NCI-H146 treated with DMSO at 0.1 percent for 48 hours (cell line): ENCODE measurements around the gene BMAL1.

Experiments used
- DNase-seq: peaks from one replicate; lab custom pipeline; 2025; ENCODE audit not compliant: unreplicated experiment; lab: John Stamatoyannopoulos, UW

BMAL1 gene

DNA sequence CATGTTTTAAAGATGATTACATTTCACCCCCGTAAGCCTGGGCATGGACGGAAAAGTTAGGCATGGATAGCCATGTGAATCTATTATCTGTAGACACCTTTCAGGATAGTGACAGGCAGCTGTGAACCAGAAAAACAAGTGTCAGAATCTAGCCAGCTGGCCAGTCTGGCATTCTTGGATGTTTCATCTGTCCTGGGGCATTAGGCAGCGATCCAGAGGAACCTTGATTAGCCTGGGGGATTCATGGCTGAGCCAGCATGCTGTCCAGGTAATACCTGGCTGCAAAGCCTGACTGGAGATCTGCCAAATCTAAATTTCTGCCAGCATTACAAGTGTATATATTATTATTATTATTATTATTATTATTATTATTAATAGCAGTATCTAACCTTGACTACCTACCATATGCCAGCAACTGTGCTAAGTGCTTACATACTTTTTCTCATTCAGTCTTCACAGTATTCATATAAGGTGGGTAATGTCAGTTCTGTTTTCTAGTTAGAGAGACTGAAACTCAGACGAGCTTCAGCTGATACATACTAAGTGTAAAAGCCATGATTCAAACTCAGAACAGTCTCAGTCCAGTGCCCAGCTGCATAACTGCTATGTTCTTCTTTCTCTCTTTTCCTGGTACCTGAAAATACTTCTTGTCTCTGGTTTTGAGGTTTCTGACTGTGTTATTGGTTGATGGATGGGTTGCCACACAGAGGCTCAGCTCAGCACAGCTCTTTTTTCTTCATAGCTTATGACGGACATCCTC, 12.8 kb downstream of the BMAL1 start:
- DNase-seq, result no peak

DNA sequence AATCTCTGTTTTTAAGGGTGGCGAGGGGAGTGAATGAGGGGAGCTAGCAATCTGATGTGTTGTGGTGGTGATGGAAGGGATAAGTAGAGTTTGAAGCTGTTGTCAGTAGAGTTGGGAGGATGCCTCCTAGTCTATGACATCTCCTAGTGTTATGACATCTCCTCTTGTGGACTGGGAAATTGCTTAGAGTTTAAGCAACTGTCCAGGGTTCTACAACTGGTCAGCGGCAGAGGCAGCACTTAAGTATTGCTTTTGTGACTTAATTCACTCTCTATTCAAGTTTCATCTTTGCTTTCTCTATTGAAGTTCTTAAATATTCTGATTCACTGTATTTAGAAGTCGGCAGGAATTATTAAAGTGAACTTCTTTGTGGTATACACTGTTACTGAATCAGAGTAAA, 13.8 kb downstream of the BMAL1 start:
- DNase-seq, result no peak

DNA sequence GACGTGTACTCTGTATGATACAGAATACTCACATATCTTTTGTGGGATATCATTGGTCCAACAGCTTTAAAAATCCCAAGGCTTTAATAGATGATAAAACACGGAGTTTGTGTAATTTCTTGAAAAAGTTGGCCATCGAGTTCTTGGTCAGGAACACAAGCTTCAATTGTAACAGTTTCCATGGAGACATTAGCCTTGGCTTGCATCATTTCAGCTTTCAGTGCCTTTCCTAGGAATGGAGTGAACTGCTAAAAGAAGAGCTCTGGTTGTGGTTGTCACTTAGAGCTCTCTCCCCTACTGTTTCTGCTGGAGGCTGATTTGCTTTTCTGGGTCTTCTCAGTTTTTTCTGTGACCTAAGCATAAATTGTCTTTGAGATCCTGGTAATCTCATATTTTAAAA, 14.2 kb downstream of the BMAL1 start:
- DNase-seq, result no peak

DNA sequence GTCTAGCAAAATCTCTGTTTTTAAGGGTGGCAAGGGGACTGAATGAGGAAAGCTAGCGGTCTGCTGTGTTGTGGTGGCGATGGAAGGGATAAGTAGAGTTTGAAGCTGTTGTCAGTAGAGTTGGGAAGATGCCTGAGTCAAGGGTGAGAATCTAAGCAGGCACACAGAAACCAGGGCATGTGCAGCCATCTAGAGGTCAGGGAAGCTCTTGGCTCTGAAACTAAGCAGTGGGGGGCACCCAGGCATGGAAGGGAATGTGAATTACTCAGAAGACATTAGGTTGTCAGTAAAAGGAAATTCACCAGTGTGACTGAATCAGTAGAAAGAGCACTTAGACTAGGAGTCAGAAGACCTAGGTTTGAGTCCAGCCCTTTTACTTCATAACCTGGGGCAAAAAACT, 15.4 kb downstream of the BMAL1 start:
- DNase-seq, result no peak

DNA sequence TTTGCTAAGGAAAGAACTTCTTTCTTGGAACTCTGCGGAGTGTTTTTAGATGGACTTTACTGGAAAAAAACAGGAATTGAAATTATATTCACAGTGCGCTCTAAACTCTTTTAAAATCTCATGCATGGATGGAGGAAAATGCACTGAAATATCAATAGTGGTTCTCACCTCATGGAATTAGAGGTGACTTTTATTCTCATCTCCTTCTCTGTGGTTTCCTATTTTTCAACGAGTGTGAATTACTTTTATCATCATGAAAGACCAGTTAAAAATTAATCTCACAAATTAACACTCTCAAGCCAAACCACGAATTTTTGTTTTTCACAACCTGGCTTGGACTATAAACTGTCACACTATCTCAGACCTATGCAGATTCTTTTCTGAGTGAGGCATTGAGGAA, 16.6 kb downstream of the BMAL1 start:
- DNase-seq, result no peak

DNA sequence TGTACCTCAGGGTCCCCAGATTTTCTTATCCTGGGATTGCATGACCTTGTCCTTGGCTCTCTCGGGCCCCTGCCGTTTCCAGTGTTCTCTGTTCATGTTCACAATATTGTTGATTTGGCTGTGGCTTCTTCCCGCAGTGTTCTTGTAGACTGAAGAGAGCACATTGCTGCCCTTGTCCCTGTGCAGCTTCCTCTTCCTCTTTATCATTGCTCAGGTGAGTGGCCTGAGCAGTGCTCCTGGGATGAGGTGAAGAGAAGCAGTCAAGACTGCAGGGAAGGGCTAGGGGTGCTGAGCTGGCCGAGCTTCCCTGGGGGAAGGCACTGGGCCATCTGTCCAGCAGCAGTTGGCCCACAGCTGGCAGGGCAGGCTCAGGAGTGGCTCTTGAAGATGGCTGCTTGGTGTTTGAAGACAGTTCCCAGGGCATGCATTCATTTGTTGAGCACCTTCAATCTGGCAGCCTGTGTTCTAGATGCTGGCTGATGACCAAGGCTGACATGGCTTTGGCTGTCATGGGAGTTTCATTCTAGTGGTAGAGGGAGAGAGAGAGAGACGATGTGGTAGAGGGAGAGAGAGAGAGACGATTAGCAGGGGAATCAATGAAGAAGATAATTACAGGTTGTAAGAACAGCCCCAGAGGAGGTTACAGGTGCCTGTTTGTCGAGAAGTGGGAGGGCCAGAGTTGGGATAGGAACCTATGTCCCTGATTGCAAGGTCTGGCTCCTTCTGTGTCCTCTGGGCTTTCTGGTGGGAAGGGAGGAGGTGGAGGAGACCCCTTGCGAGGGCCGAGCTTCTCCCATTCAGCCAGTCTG, 17.4 kb downstream of the BMAL1 start:
- peak; percentile 27 for DNase-seq

DNA sequence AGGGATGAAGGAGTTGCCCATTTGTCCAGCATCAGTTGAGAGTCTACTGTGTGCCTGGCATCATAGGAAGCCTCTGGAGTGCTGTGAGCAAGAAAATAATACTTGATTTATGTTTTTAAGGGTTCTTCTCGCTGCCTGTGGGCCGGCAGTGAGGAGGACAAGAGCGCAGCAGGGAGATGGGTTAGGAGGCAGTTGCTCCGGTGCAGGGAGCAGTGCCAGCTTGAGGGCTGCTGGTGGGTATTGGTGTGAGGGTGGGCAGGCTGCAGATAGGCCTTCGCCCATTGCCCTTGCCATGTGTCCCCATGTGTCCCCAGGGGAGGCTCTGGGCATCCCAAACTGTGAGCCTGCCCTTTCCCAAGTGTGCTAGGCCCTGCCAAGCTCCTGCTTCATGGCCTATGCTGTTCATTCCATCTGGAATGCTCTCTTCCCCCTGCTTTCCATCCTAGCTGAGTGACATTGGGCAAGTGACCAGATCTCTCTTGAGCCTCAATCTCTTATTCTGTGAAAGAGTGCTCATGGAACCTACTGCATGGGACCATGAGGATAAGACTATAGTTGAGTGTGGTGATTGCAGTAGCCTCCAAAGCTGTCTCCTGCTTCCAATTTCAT, 19.8 kb downstream of the BMAL1 start:
- no peak for DNase-seq

DNA sequence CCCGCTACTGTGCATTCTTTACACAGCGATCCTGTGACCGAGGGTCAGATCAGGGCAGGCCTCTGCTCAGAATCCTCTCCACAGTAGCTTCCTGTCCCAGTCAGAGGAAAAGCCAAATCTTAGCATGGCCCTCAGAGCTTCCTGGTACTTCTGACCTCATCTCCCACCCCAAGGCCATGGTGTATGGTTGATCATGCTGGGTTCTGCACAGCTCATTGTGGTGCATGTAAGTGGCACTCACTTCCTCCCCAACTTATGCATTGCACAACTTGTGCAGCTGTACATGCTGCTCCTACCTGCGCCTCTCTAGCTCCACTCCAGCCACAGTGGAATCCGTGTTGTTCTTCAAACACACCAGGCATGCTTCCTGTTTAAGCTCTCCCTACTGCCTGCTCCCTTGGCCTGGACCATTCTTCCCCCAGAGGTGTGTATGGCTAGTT, 20.3 kb downstream of the BMAL1 start:
- DNase-seq, result no peak

DNA sequence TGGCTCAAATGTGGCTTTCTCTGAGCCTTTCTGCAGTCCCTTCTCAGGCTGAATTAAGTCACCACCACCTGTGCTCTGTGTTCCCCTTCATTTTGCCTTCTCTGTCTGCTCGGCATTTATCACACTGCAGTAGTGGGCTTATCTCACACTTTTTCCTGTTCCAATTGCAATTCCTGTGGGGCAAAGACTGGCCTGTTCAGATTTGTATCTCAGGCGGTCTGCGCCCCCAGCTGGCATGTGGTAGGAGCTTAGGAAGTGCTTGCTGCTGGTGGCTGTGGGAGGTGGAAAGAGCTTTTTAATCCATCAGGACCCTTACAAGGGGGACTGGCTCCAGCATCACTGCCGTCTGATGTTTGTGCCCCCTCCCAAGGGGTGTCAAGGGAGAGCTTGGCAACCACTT, 21.2 kb downstream of the BMAL1 start:
- no peak for DNase-seq

DNA sequence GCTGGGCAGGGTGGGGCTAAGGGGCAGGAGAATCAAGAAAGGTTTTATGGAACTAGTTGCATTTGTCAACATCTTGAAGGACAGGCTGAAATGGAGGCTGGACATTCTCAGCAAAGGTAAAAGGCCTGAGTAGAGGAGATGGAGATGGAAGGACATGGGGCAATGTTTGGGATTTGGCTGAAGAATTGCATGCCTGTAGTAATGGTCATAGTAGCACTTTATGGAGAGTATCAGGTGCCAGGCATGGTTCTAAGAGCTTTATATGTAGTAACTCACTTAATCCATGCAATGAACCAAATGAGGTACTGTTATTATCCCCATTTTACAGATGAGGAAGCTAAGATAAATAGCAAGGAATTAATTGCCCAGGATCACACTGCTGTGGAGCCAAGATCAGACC, 23.9 kb downstream of the BMAL1 start:
- DNase-seq, result no peak

DNA sequence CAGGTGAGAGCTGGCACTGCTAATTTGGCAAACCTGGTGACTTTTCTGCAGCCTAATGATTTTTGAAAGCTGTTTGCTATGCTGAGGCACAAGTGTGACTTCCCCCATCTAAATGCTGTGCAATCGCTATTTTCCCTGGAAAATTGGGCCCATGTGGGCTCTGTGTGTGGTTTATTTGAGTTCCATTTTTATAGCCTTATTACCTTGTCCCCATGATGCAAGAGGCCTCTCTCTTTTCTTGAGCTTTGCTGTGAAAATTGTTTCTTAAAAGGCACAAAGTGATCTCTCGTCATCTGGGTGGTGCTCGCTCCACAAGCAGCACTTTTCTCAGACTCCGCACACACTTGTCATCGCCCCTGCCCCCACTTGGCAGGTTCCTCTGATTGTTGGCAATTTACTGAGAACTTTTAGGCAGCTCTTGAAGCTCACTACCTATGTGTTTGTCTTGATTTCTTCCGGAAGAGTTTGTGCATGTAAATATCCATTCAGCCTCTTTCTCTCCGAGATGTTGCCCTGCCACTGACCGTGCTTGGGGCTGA, 24.9 kb downstream of the BMAL1 start:
- no peak for DNase-seq

DNA sequence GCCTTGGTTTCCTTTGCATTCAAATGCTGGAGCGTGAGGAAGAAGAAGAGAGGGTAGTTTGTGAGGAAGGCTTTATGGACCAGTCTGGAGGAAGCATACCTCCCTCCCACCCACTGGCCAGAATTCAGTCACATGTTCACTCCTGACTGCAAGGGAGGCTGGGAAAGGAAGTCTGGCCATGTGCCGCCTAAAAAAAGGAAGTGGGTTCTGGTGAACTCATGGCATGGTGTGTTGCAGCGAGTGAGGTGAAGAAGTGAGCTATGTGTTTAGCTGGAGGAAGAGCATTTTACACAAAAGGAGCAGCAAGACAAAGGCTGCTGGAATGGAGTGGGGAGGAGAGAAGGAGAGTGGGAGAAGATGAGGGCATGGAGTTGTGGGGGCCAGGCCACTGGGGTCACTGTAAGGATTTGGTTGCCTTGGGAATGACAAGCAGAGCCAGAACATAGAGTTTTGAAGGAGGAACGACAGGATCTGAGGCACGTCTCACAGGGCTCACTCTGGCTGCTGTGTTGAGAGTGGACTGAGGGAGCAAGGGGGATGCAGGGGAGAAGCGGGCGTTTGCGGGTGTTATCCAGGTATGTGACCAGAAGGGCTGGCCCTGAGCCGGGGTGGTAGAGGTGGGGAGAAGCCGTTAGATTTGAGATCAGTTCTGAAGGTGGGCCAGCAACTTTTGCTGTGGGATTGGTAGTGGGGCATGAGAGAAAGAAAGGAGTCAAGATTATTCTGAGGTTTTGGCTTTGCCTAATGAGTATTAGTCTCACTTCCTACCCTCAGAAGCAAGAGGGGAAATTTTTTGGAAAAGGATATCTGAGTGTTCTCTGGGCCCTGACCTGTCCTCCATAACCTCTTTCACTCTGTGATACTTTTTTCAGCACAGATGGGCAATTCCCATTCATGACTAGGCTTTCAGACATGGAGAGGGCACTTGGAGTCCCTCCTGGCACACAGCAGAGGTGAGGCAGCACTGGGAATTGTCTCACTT, 26.4 kb downstream of the BMAL1 start:
- no peak for DNase-seq

DNA sequence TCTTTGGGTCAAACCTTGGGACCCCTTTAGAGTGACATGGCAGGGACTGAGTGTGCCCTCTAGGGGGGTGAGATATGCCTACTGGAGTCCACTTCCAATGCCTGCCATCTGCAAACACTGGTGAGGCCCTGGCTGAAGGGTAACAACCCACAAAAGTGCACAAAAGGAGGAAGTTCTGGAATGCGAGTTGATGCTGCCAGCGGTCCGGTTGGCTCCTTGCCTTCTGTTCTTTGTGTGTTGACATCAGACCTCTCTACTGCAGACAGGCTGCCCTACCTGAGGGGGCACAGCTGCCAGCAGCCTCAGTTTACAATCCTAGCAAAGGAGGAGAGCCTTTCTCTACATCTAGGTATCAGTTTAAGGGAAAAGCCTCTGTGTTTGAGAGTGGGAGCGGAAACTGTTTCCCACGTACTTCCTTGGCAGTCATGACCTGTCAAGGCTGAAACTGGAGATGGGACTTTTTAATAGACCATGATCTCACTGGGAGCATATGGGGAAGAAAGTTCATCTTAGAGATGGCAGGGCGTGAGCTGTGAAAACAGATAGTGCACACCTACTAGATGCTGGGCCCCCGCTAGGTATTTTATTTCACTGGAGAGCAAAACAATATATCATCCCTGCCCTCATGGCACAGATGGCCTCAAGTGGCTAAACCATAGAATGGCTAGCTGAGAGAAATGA, 27.2 kb downstream of the BMAL1 start:
- no peak for DNase-seq

DNA sequence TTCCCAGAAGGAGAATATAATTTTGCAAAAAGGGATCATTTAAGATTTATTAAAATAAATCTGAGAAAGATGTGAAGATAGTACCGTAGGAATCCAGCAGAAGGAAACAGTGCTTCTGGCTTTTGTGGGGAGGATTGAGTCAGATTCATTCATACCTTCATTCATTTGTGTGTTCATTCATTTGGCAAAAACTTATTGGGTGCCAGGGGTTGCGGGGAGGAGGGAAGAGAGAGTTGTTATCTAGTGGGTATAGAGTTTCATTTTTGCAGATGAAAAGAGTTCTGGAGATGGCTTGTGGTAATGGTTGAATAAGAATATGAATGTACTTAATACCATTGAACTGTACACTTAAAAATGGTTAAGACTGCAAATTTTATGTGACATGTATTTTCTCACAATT, 31.1 kb downstream of the BMAL1 start:
- no peak for DNase-seq

DNA sequence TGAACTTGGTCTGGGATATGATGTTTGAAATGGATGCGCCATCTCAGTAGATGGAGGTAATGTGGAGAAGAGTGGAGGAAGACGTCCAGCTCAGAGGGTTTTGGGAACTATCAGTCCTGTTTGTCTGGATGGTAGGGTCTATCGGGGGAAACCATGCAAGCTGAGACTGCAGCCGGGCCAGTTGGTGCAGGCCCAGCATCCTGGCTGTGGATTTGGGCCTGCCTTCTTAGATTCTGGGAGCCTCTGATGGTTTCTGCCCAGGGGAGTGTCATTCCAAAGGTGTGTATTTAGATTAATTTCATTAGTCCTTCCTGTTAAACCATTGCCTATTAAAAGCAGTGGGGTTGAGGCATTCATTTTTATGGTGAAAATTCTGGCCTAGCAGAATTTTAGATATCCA, 31.6 kb downstream of the BMAL1 start:
- no peak for DNase-seq

DNA sequence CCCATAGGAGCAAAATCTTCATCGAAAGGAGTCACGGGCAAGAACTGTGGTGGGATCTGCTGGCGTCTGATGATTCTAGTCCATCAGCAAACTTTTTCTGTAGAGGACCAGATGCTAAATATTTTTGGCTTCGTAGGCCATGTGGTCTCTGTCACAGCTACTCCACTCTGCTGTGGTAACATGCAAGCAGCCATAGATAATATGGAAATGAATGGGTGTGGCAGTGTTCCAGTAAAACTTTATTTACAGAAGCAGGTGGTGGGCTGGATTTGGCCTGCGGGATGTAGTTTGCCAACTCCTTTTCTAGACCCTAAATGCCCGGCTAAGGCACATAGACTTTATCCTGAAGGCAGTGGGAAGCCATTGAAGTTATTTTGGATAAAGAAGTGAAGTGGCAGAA, 32.9 kb downstream of the BMAL1 start:
- DNase-seq, result no peak

DNA sequence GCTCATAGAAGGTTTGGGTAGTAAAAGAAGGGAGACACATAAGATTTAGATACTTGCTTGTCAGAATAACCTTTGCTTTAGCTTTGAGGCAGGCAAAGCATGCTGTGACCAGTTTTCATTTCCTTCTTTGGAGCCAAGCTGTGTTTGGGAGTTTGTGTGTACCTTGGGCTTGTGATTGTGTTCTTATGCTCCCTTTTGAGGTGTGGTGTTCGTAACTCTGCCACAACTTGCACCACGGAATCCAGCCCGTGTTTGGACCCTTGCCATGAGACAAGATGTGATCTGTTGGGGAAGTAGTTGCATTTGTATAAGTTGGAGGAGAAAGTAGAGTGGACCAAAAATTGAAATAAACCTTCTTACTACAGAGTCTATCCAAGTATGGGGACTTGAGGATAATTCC, 34.0 kb downstream of the BMAL1 start:
- DNase-seq, result no peak

DNA sequence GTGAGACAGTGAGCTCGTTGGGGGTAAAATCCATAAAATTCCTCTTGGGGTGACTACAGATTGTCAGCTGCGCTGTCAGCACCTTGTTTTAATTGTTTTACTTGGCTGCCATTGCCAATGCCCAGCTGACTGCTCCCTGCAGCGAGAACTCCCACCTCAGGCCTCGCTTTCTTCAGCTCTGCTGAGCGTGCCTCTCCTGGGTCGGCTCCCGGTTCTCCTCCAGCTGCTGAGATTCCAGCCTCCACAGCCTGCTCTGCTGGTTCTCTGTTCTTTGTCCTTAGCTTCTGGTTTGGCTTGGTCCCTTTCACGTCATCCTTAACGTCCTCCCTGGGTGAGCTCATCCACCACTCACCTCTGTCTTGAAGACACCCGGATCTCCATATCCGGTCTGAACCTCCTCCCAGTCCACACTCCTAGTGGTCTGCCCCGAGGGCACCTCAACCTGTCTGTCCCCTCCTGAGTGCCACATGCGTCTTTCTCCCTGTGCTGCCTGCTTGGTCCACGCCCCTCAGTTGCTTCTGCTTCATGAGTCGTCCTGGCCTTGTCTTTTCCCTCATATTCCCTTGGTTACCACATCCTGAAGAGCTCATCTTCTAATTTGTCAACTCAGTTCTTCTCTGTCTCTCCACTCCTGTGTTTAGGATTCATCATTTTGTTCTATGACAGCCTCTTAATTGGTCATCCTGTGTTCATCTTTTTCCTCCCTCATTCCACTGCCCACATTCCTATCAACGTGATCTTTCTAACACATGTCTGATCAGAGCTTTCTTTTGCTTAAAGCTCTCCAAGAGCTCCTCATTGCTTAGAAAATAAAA, 35.6 kb downstream of the BMAL1 start:
- no peak for DNase-seq

DNA sequence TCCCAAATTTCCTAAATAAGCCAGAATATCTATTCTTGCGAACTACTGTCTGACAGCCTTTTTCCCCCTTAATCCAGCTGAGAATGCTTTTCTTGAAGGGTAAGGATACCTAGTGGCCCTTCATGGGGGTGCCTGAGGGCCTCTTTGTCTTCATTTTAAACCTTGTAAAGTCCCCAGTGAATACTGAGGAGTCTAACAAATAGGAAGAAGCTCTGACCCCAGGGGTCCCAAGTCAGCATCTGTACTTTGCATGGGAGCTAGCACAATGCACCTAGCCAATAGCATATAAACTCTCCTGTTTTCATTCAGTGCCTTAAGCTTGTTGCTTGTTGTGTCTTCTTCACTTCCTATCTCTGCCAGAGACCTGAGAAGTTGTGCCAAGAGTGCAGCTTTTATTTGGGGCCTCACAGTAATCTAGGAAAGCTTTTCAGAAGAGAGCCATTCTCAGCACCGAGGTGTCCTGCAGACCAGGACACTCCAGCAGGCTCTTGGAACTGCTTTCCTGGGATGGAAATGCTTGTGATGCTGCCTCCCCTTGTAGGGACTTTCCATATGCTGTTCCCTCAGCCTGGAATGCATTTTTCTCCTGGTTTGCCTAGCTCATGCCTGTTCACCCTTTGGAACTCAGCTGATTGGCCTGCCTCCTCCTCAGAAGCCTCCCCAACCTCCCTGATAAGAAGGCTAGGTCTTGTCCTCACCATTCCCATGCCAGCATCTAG, 37.2 kb downstream of the BMAL1 start:
- no peak for DNase-seq
